DOHH2 (cell line): ENCODE data around the gene GIGYF2.
A peak's percentile ranks its signal among the peaks of the same experiment; 100 is the strongest.

Experiments
- H3F3A ChIP-seq: fragments of 200-600 bp; sonication (generic), shearing (Covaris generic); 2 replicates; pipeline ENCODE4 v1.6.0; 2016; ENCODE audit warnings: antibody characterized with exemption, mild to moderate bottlenecking; ENCODE audit not compliant: control insufficient read depth, insufficient read depth
- H3K27ac ChIP-seq: fragments of 200-600 bp; sonication (generic); 2 replicates; pipeline ENCODE4 v1.5.1; 2014; ENCODE audit warnings: low read depth, mild to moderate bottlenecking, low read length, moderate library complexity
- H3K27me3 ChIP-seq: fragments of 200-600 bp; sonication (generic); 2 replicates; pipeline ENCODE4 v1.6.1; 2014; ENCODE audit warnings: mild to moderate bottlenecking, low read length, mixed read lengths; ENCODE audit not compliant: control insufficient read depth
- H3K36me3 ChIP-seq: fragments of 200-600 bp; sonication (generic); 2 replicates; pipeline ENCODE4 v1.6.1; 2014; ENCODE audit warnings: mild to moderate bottlenecking, low read length, moderate library complexity, mixed read lengths; ENCODE audit not compliant: control insufficient read depth
- H3K4me1 ChIP-seq: fragments of 200-600 bp; sonication (generic); 2 replicates; pipeline ENCODE4 v1.6.1; 2014; ENCODE audit warnings: mild to moderate bottlenecking, low read length, mixed read lengths; ENCODE audit not compliant: control insufficient read depth
- H3K4me2 ChIP-seq: fragments of 200-600 bp; sonication (generic); 2 replicates; pipeline ENCODE4 v1.6.0; 2014; ENCODE audit warnings: mild to moderate bottlenecking, low read length, moderate library complexity
- H3K4me3 ChIP-seq: fragments of 200-600 bp; sonication (generic); 2 replicates; pipeline ENCODE4 v1.5.1; 2014; ENCODE audit warnings: mild to moderate bottlenecking, low read length, mixed read lengths
- H3K79me2 ChIP-seq: fragments of 200-600 bp; sonication (generic); 2 replicates; pipeline ENCODE4 v1.6.1; 2014; ENCODE audit warnings: mild to moderate bottlenecking, low read length, mixed read lengths; ENCODE audit not compliant: control insufficient read depth
- H3K9me2 ChIP-seq: fragments of 200-600 bp; sonication (generic); replicated peaks from 2 replicates; pipeline ENCODE4 v1.6.1; 2014; ENCODE audit warnings: mild to moderate bottlenecking, low read length, mixed read lengths; ENCODE audit not compliant: control insufficient read depth
- H3K9me3 ChIP-seq: fragments of 200-600 bp; sonication (generic); 2 replicates; pipeline ENCODE4 v1.6.1; 2014; ENCODE audit warnings: antibody characterized with exemption, low read length, mixed read lengths; ENCODE audit not compliant: control insufficient read depth, insufficient read depth
- H4K20me1 ChIP-seq: fragments of 200-600 bp; sonication (generic); 2 replicates; pipeline ENCODE4 v1.6.0; 2014; ENCODE audit warnings: low read depth, mild to moderate bottlenecking, antibody characterized with exemption, low read length, moderate library complexity; ENCODE audit not compliant: control insufficient read depth, insufficient read depth
- CTCF ChIP-seq: fragments of 200-600 bp; sonication (generic); IDR thresholded peaks from one replicate; pipeline ENCODE4 v1.5.1; 2014; ENCODE audit warnings: antibody characterized with exemption, mild to moderate bottlenecking, low read depth, low read length; ENCODE audit not compliant: poor library complexity, severe bottlenecking
- EZH2phosphoT487 ChIP-seq: fragments of 200-600 bp; sonication (generic); IDR thresholded peaks from 2 replicates; pipeline ENCODE4 v1.6.1; 2017; ENCODE audit warnings: borderline replicate concordance, mild to moderate bottlenecking, antibody characterized with exemption, low read length, moderate library complexity, mixed read lengths

Gene GIGYF2

GRCh38 chr2:232836934-232837333 lies 139.8 kb downstream of the GIGYF2 start:
- Histone ChIP-seq H3K36me3 (peaks cover 77% of the 10 kb centered on the region), H3K27ac (peak overlapping the region; percentile 14; the same call in 1 of the 2 replicates)

GRCh38 chr2:232838406-232838874 lies 141.3 kb downstream of the GIGYF2 start:
- Histone ChIP-seq H3K27me3 (no peaks in the 10 kb centered on the region), H3K4me1 (peaks cover 42% of the 10 kb centered on the region), H3K4me2 (peak overlapping the region; percentile 94), H4K20me1 (no peaks in the 10 kb centered on the region), H3K4me3 (peak overlapping the region; percentile 66), H3K9me3 (no peaks in the 10 kb centered on the region), H3K27ac (peak overlapping the region; percentile 91), H3K79me2 (peaks cover 13% of the 10 kb centered on the region), H3K9me2 (no peaks in the 10 kb centered on the region), H3F3A (peaks cover 23% of the 10 kb centered on the region), H3K36me3 (peaks cover 80% of the 10 kb centered on the region)
- TF ChIP-seq EZH2phosphoT487 (no peak), CTCF (no peak)

More at GRCh38 chr2:232836934-232837333, 139.8 kb downstream of the GIGYF2 start:
- H3K4me3 ChIP-seq, result no peak overlapping the region
- H4K20me1 ChIP-seq, result no peaks in the 10 kb centered on the region
- no peaks in the 10 kb centered on the region for H3K9me2 ChIP-seq
- TF ChIP-seq CTCF (no peak), EZH2phosphoT487 (no peak)
- no peaks in the 10 kb centered on the region for H3K27me3 ChIP-seq
- H3F3A ChIP-seq, result peaks cover 23% of the 10 kb centered on the region
- no peaks in the 10 kb centered on the region for H3K9me3 ChIP-seq
- peaks cover 42% of the 10 kb centered on the region for H3K4me1 ChIP-seq
- H3K4me2 ChIP-seq, result 0 out of 2 replicates have a peak overlapping the region, but pooled peaks have one; percentile 6
- peaks cover 13% of the 10 kb centered on the region for H3K79me2 ChIP-seq

GRCh38 chr2:232839411-232840079 lies 142.4 kb downstream of the GIGYF2 start:
- TF ChIP-seq EZH2phosphoT487 (no peak), CTCF (no peak)
- Histone ChIP-seq H3K9me2 (no peaks in the 10 kb centered on the region), H3K9me3 (no peaks in the 10 kb centered on the region), H3K79me2 (peaks cover 13% of the 10 kb centered on the region), H3K4me1 (peaks cover 42% of the 10 kb centered on the region), H3F3A (peaks cover 23% of the 10 kb centered on the region), H4K20me1 (no peaks in the 10 kb centered on the region), H3K4me3 (peak overlapping the region; percentile 66), H3K4me2 (peak overlapping the region; percentile 94), H3K27me3 (no peaks in the 10 kb centered on the region), H3K27ac (peak overlapping the region; percentile 91), H3K36me3 (peaks cover 79% of the 10 kb centered on the region)
